ENCODE results near the gene TMPRSS6.

TMPRSS6 gene

GRCh38 chr22:37018815-37019308, 90.7 kb downstream of the TMPRSS6 start:
- DNase-seq = peak; percentile 48
- Histone ChIP-seq H3K27me3 (no peaks in the 10 kb centered on the region), H3K9me3 (no peaks in the 10 kb centered on the region), H3K4me1 (peaks cover 6% of the 10 kb centered on the region), H3K4me3 (ENCODE audit: low read depth, low read length) (peak overlapping the region; percentile 67), H3K36me3 (peaks cover 22% of the 10 kb centered on the region)
- no peak for TF ChIP-seq CTCF (IDR thresholded peaks at IDR 0.05; ENCODE audit: low read depth, low read length)

GRCh38 chr22:37018086-37018814, 91.3 kb downstream of the TMPRSS6 start:
- no peak for TF ChIP-seq CTCF (IDR thresholded peaks at IDR 0.05; ENCODE audit: low read depth, low read length)
- H3K4me3 ChIP-seq (ENCODE audit: low read depth, low read length) = peak overlapping the region; percentile 67
- peaks cover 6% of the 10 kb centered on the region for H3K4me1 ChIP-seq
- H3K9me3 ChIP-seq = no peaks in the 10 kb centered on the region
- peaks cover 18% of the 10 kb centered on the region for H3K36me3 ChIP-seq
- H3K27me3 ChIP-seq = no peaks in the 10 kb centered on the region
- DNase-seq = no peak

DNA sequence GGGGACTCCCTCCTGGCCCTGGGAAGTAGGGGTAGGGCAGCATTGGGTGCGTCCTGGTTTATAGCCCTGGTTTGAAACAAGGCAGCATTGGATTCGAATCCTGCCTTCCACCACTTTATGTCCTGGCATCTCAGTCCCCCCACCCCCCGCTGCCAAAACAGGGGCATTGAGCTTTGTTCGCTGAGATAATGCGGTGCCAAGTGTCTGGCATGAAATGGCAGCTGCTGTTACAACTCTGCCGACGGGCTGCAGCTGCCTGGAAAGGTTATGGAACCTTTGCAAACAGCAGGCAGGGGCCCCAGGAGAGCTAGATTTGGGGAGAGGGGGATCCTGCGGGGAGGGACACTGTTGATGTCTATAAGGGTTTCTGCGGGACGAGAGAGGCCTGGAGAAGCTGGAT, 92.2 kb downstream of the TMPRSS6 start:
- Histone ChIP-seq H3K9me3 (no peaks in the 10 kb centered on the region), H3K4me1 (peaks cover 6% of the 10 kb centered on the region), H3K36me3 (peaks cover 15% of the 10 kb centered on the region), H3K27me3 (no peaks in the 10 kb centered on the region), H3K4me3 (ENCODE audit: low read depth, low read length) (no peak overlapping the region)
- TF ChIP-seq CTCF (IDR thresholded peaks at IDR 0.05; ENCODE audit: low read depth, low read length) = no peak
- no peak for DNase-seq

GRCh38 chr22:37016134-37016910, 93.2 kb downstream of the TMPRSS6 start:
- H3K4me1 ChIP-seq = peaks cover 6% of the 10 kb centered on the region
- TF ChIP-seq CTCF (IDR thresholded peaks at IDR 0.05; ENCODE audit: low read depth, low read length) = no peak
- H3K27me3 ChIP-seq = no peaks in the 10 kb centered on the region
- no peak overlapping the region for H3K4me3 ChIP-seq (ENCODE audit: low read depth, low read length)
- H3K36me3 ChIP-seq = peaks cover 13% of the 10 kb centered on the region
- H3K9me3 ChIP-seq = no peaks in the 10 kb centered on the region
- DNase-seq = no peak

GRCh38 chr22:37015587-37015878, 94.0 kb downstream of the TMPRSS6 start:
- peaks cover 13% of the 10 kb centered on the region for H3K36me3 ChIP-seq
- peaks cover 6% of the 10 kb centered on the region for H3K4me1 ChIP-seq
- H3K27me3 ChIP-seq = no peaks in the 10 kb centered on the region
- no peaks in the 10 kb centered on the region for H3K9me3 ChIP-seq
- H3K4me3 ChIP-seq (ENCODE audit: low read depth, low read length) = no peak overlapping the region
- no peak for DNase-seq
- no peak for TF ChIP-seq CTCF (IDR thresholded peaks at IDR 0.05; ENCODE audit: low read depth, low read length)

All from BE2C (cell line).